HepG2 (cell line): ENCODE data around the gene GPC6. TPM values are rescaled to one million over a fixed set of nuclear protein-coding genes. Genes with fewer than 3 reads are reported as not detected.

Source experiments
- ATAC-seq: fragments of 200-7000 bp; cut with Tn5 transposase; 3 replicates; pipeline ENCODE4 v1.9.1; 2020; ENCODE audit warnings: mild to moderate bottlenecking, moderate library complexity
- BruUV-seq: library from RNA; stranded (reverse); fragments of 400-500 nt; replicated peaks from 2 replicates; lab custom pipeline; 2021; lab: Mats Ljungman, UMichigan
- CTCF ChIA-PET: fragments of 300-600 bp; formaldehyde crosslinking; extraction: SDS; loops from one replicate; lab custom pipeline; 2021; ENCODE audit warnings: low total read pairs, inconsistent platforms, low intra/inter-chr PET ratio; lab: Yijun Ruan, JAX
- POLR2A ChIA-PET: fragments of 350-600 bp; sonication (Branson Sonifier 250); formaldehyde crosslinking; loops from one replicate; lab custom pipeline; 2020; ENCODE audit warnings: antibody characterized with exemption, inconsistent platforms; lab: Yijun Ruan, JAX
- DNase-seq: peaks from one replicate; pipeline ENCODE4 v3.0.0-alpha.2; 2015; ENCODE audit warnings: low spot score
- FAIRE-seq: peaks from 3 replicates; lab custom pipeline; 2011; peaks lifted over from hg19 to GRCh38; lab: Jason Lieb, UNC
- H2AFZ ChIP-seq: one replicate; pipeline ENCODE4 v1.6.1; 2011; ENCODE audit warnings: low read length, inconsistent platforms
- H3K27ac ChIP-seq: fragments of 300-600 bp; 3 replicates; pipeline ENCODE4 v1.8.0; 2011; ENCODE audit warnings: mixed run types, mild to moderate bottlenecking, mixed read lengths, low read length, inconsistent platforms; ENCODE audit not compliant: insufficient read depth; ENCODE audit errors: extremely low read length
- H3K27me3 ChIP-seq, 2 experiments: fragments of 200-600 bp in 1 of 2; 2 replicates in 1 of 2; 3 replicates in 1 of 2; pipeline versions ENCODE4 v1.6.0 to v1.8.0; 2011; ENCODE audit warnings: low read length in 2 of 2, mild to moderate bottlenecking in 2 of 2, moderate library complexity in 2 of 2, inconsistent platforms in 1 of 2; ENCODE audit not compliant: insufficient read depth in 2 of 2, control insufficient read depth in 1 of 2
- H3K36me3 ChIP-seq, 2 experiments: fragments of 200-600 bp in 1 of 2; replicated peaks in 1 of 2; 2 replicates in 1 of 2; 3 replicates in 1 of 2; pipeline versions ENCODE4 v1.5.1 to v1.8.0; 2011; ENCODE audit warnings: low read length in 2 of 2, inconsistent platforms in 1 of 2; ENCODE audit not compliant: insufficient read depth in 2 of 2, control insufficient read depth in 1 of 2
- H3K4me1 ChIP-seq: 2 replicates; pipeline ENCODE4 v1.5.1; 2012; ENCODE audit warnings: low read length, inconsistent platforms; ENCODE audit not compliant: insufficient read depth
- H3K4me2 ChIP-seq: 2 replicates; pipeline ENCODE4 v1.6.0; 2011; ENCODE audit warnings: low read depth, low read length, inconsistent platforms
- H3K4me3 ChIP-seq, 3 experiments: fragments of 200-600 bp in 1 of 3; sonication (generic), shearing (Covaris generic) in 1 of 3; replicated peaks in 1 of 3; 2 replicates each; pipeline ENCODE4 v1.5.1; 2011 to 2016; ENCODE audit warnings: low read length in 3 of 3, inconsistent platforms in 2 of 3, low read depth in 2 of 3, mild to moderate bottlenecking in 2 of 3, control low read depth in 1 of 3, mixed read lengths in 1 of 3; ENCODE audit not compliant: insufficient read depth in 1 of 3
- H3K79me2 ChIP-seq: one replicate; pipeline ENCODE4 v1.6.1; 2011; ENCODE audit warnings: low read length, inconsistent platforms; ENCODE audit not compliant: insufficient read depth
- H3K9ac ChIP-seq: 2 replicates; pipeline ENCODE4 v1.6.0; 2011; ENCODE audit warnings: mild to moderate bottlenecking, low read depth, low read length, inconsistent platforms; ENCODE audit not compliant: insufficient read depth
- H3K9me3 ChIP-seq: 2 replicates; pipeline ENCODE4 v1.5.1; 2012; ENCODE audit warnings: mild to moderate bottlenecking, low read length
- H4K20me1 ChIP-seq: 2 replicates; pipeline ENCODE4 v1.6.0; 2011; ENCODE audit warnings: inconsistent platforms, mild to moderate bottlenecking, low read length, moderate library complexity; ENCODE audit not compliant: insufficient read depth
- HMGA1 ChIP-seq: sonication (generic); formaldehyde crosslinking; conservative IDR thresholded peaks from 2 replicates; pipeline ENCODE4 v1.4.0; 2020; ENCODE audit warnings: missing genetic modification reagents
- MTF1 ChIP-seq: sonication (generic); formaldehyde crosslinking; IDR thresholded peaks from 2 replicates; pipeline ENCODE4 v1.5.0; 2020; ENCODE audit warnings: missing genetic modification reagents
- SP5 ChIP-seq: IDR thresholded peaks from 2 replicates; pipeline ENCODE4 v1.6.1; 2016; ENCODE audit warnings: low read depth, borderline replicate concordance
- TFE3 ChIP-seq: IDR thresholded peaks from 2 replicates; pipeline ENCODE4 v1.6.1; 2016
- THYN1 ChIP-seq: sonication (generic); formaldehyde crosslinking; IDR thresholded peaks from 2 replicates; pipeline ENCODE4 v1.8.1; 2023; ENCODE audit warnings: low read depth, mild to moderate bottlenecking, moderate library complexity, missing genetic modification reagents, borderline replicate concordance
- ZBTB8A ChIP-seq: sonication (generic); formaldehyde crosslinking; IDR thresholded peaks from 2 replicates; pipeline ENCODE4 v1.4.0; 2020; ENCODE audit warnings: mild to moderate bottlenecking, low read depth, missing genetic modification reagents, borderline replicate concordance
- ZNF20 ChIP-seq: sonication (generic); formaldehyde crosslinking; IDR thresholded peaks from 2 replicates; pipeline ENCODE4 v1.4.0; 2020; ENCODE audit warnings: mild to moderate bottlenecking, moderate library complexity, missing genetic modification reagents
- ZNF33A ChIP-seq: sonication (generic); formaldehyde crosslinking; IDR thresholded peaks from 2 replicates; pipeline ENCODE4 v1.5.1; 2020; ENCODE audit warnings: missing genetic modification reagents, mild to moderate bottlenecking, moderate library complexity, borderline replicate concordance
- ZNF441 ChIP-seq: sonication (generic); formaldehyde crosslinking; IDR thresholded peaks from 2 replicates; pipeline ENCODE4 v1.7.0; 2021; ENCODE audit warnings: missing genetic modification reagents, borderline replicate concordance
- ZNF569 ChIP-seq: sonication (generic); formaldehyde crosslinking; IDR thresholded peaks from 2 replicates; pipeline ENCODE4 v1.5.0; 2020; ENCODE audit warnings: mild to moderate bottlenecking, missing genetic modification reagents, moderate library complexity, borderline replicate concordance
- ZNF607 ChIP-seq: sonication (generic); formaldehyde crosslinking; IDR thresholded peaks from 2 replicates; pipeline ENCODE4 v1.5.1; 2020; ENCODE audit warnings: missing genetic modification reagents, mild to moderate bottlenecking, borderline replicate concordance
- WGBS: methylation state at CpG from one replicate; pipeline ENCODE4 v1.1.6; 2017; ENCODE audit warnings: low lambda C conversion rate; 5-methylcytosine and 5-hydroxymethylcytosine counted together
- in situ Hi-C: cut with HindIII; loops from 2 replicates; pipeline ENCODE4 v1.10.0; 2017; ENCODE audit warnings: low pct_unique_long_range_greater_than_20kb; ENCODE audit not compliant: extremely low pct_ligation_motif_present
- intact Hi-C: fragments of 100-400 bp; cut with micrococcal nuclease; formaldehyde crosslinking; loops from one replicate; pipeline ENCODE4 v1.10.0; 2022; ENCODE audit not compliant: unreplicated experiment
- polyA plus RNA-seq, 8 experiments: library from polyadenylated mRNA; depleted of rRNA in 3 of 8; stranded (reverse) in 7 of 8; unstranded in 1 of 8; fragments of >200 nt; fragmentation: Illumina TruSeq in 4 of 8; extraction: Trizol in 4 of 8; gene quantifications; 2 replicates each; pipeline versions ENCODE4 v1.2.1 to v1.2.3, GENCODE V29; 2011 to 2016; ENCODE audit warnings: low read depth in 4 of 8, missing spikeins in 1 of 8, mixed read lengths in 1 of 8; ENCODE audit not compliant: insufficient read depth in 1 of 8
- total RNA-seq, 5 experiments: library from RNA; depleted of rRNA; stranded (reverse); fragments of >200 nt; fragmentation: Illumina TruSeq; extraction: Trizol; gene quantifications; 2 replicates each; pipeline ENCODE4 v1.2.3, GENCODE V29; 2016; ENCODE audit warnings: low read depth in 1 of 5
- TF ChIP-seq, protein P1 (sequence below): IDR thresholded peaks from 2 replicates; pipeline ENCODE4 v1.6.1; 2018; ENCODE audit warnings: missing genetic modification reagents, mild to moderate bottlenecking, missing compliant biosample characterization
- TF ChIP-seq, protein P2 (sequence below): sonication (generic); formaldehyde crosslinking; IDR thresholded peaks from 2 replicates; pipeline ENCODE4 v1.8.1; 2023; ENCODE audit warnings: mild to moderate bottlenecking, moderate library complexity, missing genetic modification reagents

The GPC6 gene
- total and polyA plus RNA-seq, 2 of the 13 experiments (the other 11 are each of a cell fraction or from before 2014, with no cell fraction given), result 24.5 to 33.9 TPM

- DNase-seq, result no peak
- POLR2A ChIA-PET, result no interaction called here
- no peaks in the 10 kb centered on the region for H3K36me3 ChIP-seq
- CTCF ChIA-PET, result no interaction called here
- H2AFZ ChIP-seq, result no peak overlapping the region
- ATAC-seq, result no peak
- no peak for FAIRE-seq
- TF ChIP-seq HMGA1 (CRISPR knock-in tag) (no peak), ZNF33A (CRISPR knock-in tag) (no peak)
- H4K20me1 ChIP-seq, result no peaks in the 10 kb centered on the region
- H3K4me2 ChIP-seq, result no peak overlapping the region
- BruUV-seq, result no TSS peak
- H3K79me2 ChIP-seq, result no peaks in the 10 kb centered on the region
- H3K4me1 ChIP-seq, result no peaks in the 10 kb centered on the region
- H3K9ac ChIP-seq, result no peak overlapping the region
- no peak overlapping the region for H3K27ac ChIP-seq
- H3K9me3 ChIP-seq, result no peaks in the 10 kb centered on the region
- intact Hi-C loops (no loop called here), in situ Hi-C loops (no loop called here)
- WGBS, result 93% methylated on average over 9 of the region's 9 CpGs
- H3K4me3 ChIP-seq, result no peak overlapping the region
- H3K27me3 ChIP-seq, result no peaks in the 10 kb centered on the region
Measured at GRCh38 chr13:94168783-94169453, 942.3 kb downstream of the GPC6 start.

DNA sequence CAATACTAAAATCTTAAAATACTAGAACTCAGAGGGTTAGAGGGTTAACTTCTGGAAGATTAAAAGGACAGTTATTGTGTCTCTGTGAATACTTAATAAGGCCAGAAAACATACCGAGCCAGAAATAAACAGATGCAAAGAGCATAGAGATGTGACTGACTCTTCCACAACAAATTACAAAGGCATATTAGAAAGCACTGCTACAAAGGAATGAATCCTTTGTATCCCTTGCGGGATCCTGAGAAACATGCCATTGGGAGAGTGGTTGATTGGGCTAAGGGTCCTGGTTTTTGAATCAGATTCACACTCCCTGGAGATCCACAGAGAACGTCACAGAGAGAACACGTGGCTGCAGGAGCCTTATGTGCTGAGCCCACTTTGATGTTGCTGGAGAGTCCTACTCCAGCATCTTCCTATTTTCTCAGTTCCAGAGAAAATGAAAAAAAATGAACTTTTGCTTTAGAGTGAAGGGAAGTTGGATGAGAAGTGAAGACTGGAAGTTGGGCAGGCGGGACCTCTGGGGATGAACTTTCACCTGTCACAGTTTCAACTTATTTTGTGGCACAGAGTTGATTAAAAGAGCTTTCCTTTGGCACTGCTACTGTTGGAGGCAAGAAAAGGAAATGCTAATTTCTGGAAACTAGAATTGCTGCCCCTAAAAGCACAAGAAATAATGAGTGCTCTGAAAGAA lies 943.0 kb downstream of the GPC6 start:
- H3K27me3 ChIP-seq, result no peaks in the 10 kb centered on the region
- DNase-seq (no peak), ATAC-seq (no peak), FAIRE-seq (no peak)
- ChIA-PET POLR2A (no interaction called here), CTCF (no interaction called here)
- no TSS peak for BruUV-seq
- H3K36me3 ChIP-seq, result no peaks in the 10 kb centered on the region
- H3K9me3 ChIP-seq, result no peaks in the 10 kb centered on the region
- intact Hi-C loops, result no loop called here
- in situ Hi-C loops, result no loop called here
- 0 out of 2 replicates have a peak, but pooled peaks cover under 1% of the 10 kb centered on the region for H3K4me1 ChIP-seq
- H4K20me1 ChIP-seq, result no peaks in the 10 kb centered on the region
- no peak overlapping the region for H3K4me2 ChIP-seq
- H2AFZ ChIP-seq, result no peak overlapping the region
- H3K79me2 ChIP-seq, result no peaks in the 10 kb centered on the region
- WGBS, result 95% methylated on average over 5 of the region's 5 CpGs
- no peak overlapping the region for H3K27ac ChIP-seq
- H3K4me3 ChIP-seq, result no peak overlapping the region
- H3K9ac ChIP-seq, result no peak overlapping the region
- TF ChIP-seq ZBTB8A (CRISPR knock-in tag) (no peak), THYN1 (CRISPR knock-in tag) (no peak), ZNF20 (CRISPR knock-in tag) (no peak), ZNF441 (CRISPR knock-in tag) (no peak), SP5 (no peak), ZNF607 (CRISPR knock-in tag) (no peak), ZNF569 (CRISPR knock-in tag) (no peak), TFE3 (CRISPR knock-in tag) (no peak), MTF1 (CRISPR knock-in tag) (no peak)
- TF ChIP-seq, protein P1, sequence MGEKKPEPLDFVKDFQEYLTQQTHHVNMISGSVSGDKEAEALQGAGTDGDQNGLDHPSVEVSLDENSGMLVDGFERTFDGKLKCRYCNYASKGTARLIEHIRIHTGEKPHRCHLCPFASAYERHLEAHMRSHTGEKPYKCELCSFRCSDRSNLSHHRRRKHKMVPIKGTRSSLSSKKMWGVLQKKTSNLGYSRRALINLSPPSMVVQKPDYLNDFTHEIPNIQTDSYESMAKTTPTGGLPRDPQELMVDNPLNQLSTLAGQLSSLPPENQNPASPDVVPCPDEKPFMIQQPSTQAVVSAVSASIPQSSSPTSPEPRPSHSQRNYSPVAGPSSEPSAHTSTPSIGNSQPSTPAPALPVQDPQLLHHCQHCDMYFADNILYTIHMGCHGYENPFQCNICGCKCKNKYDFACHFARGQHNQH (CRISPR knock-in tag), result no peak
- TF ChIP-seq, protein P2, sequence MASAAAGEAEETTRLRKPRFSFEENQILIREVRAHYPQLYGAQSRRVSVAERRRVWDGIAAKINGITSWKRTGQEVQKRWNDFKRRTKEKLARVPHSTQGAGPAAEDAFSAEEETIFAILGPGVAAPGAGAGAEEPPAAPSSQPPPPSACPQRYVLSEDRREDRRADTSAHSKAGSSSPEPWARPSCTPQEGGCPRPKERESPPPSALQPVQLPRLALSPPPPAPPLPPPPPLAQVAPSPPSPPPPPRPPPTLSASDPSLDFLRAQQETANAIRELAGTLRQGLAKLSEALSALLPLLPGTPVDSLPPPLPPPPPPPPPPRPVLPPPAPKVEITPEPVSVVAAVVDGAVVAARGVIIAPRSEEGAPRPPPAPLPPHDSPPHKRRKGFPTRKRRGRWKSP (CRISPR knock-in tag), result no peak
